Heart right ventricle (tissue), 16 donors: ENCODE measurements around the gene ZFAND2A. TPM values are rescaled to one million over a fixed set of nuclear protein-coding genes. Genes with fewer than 3 reads are reported as not detected.
A peak's percentile ranks its signal among the peaks of the same experiment; 100 is the strongest.

Experiments used
- ATAC-seq, 8 donors: fragments of 200-7000 bp; cut with Tn5 transposase; one replicate each; pipeline ENCODE4 v1.9.1; 2020; ENCODE audit warnings: mild to moderate bottlenecking in 8 of 8, moderate library complexity in 8 of 8, moderate number of reproducible peaks in 1 of 8
- DNase-seq, 2 donors: peaks; one replicate each; pipeline ENCODE4 v3.0.0-alpha.2; 2020
- H3K27ac ChIP-seq, 10 donors: fragments of 200-600 bp; sonication (generic) in 2 of 10; one replicate each; pipeline versions ENCODE4 v1.5.0 to v1.8.0; 2020 to 2022; ENCODE audit warnings: mild to moderate bottlenecking in 3 of 10
- H3K27me3 ChIP-seq, 7 donors: fragments of 200-600 bp; one replicate each; pipeline ENCODE4 v1.8.0; 2021 to 2022; ENCODE audit warnings: mild to moderate bottlenecking in 2 of 7
- H3K36me3 ChIP-seq, 9 donors: fragments of 200-600 bp; sonication (generic) in 1 of 9; one replicate each; pipeline versions ENCODE4 v1.5.0 to v1.8.0; 2020 to 2022; ENCODE audit warnings: mild to moderate bottlenecking in 2 of 9
- H3K4me1 ChIP-seq, 9 donors: fragments of 200-600 bp; sonication (generic) in 1 of 9; one replicate each; pipeline versions ENCODE4 v1.5.0 to v1.8.0; 2020 to 2022; ENCODE audit warnings: mild to moderate bottlenecking in 4 of 9
- H3K4me3 ChIP-seq, 10 donors: fragments of 200-600 bp; sonication (generic) in 2 of 10; one replicate each; pipeline versions ENCODE4 v1.5.0 to v1.8.0; 2020 to 2022; ENCODE audit warnings: mild to moderate bottlenecking in 7 of 10, moderate library complexity in 2 of 10
- H3K9me3 ChIP-seq, 11 donors: fragments of 200-600 bp in 10 of 11; sonication (generic) in 2 of 11; one replicate each; pipeline versions ENCODE4 v1.5.0 to v1.8.0; 2013 to 2022; ENCODE audit warnings: mild to moderate bottlenecking in 2 of 11, control low read depth in 1 of 11, moderate library complexity in 1 of 11
- WGBS, 2 donors: extraction: QIAGEN DNeasy Blood & Tissue Kit; methylation state at CpG; one replicate each; pipeline ENCODE4 v1.1.7; 2013; ENCODE audit warnings: inconsistent platforms in 1 of 2; 5-methylcytosine and 5-hydroxymethylcytosine counted together
- intact Hi-C, 10 donors: fragments of 100-400 bp; cut with DNase I; formaldehyde crosslinking; loops; one replicate each; pipeline versions ENCODE4 v1.11.1 to v1.14.2; 2022
- polyA plus RNA-seq, 2 donors: library from polyadenylated mRNA; stranded (reverse); fragments of 200-250 nt; gene quantifications; one replicate each; pipeline ENCODE4 v1.2.3, GENCODE V29; 2013
- total RNA-seq, 10 donors: library from RNA; stranded (reverse); fragmentation: NEBNext Ultra II Directional in 3 of 10; extraction: Animal tissue kit (Norgen Biotek cat#: 25700) in 3 of 10; gene quantifications; one replicate each; pipeline versions ENCODE4 v1.2.1 to v1.2.4, GENCODE V29; 2021 to 2023
- TF ChIP-seq, protein P1 (sequence below), 9 donors: fragments of 200-600 bp; sonication (generic) in 2 of 9; IDR thresholded peaks; one replicate each; pipeline versions ENCODE4 v1.5.0 to v1.8.0; 2021 to 2022; ENCODE audit warnings: antibody characterized with exemption in 9 of 9, mild to moderate bottlenecking in 5 of 9, moderate library complexity in 1 of 9
- donor health status: Arrhythmogenic right ventricular cardiomyopathy.
- donor health status: ischemic (EF 13 %, LVEDD 7.1; RV severe dilation, severe dysfunction).
- donor health status: healthy with polysubstance abuse.
- donor health status: DM: no; HTN: yes; CAD: no.
- donor health status: DM: no; HTN: no; CAD: no.
- donor health status: ischemic (EF 25% LVEDD 6.9; RV normal size, moderate dysfunction).
- donor health status: ischemic (EF 25% LVEDD 5.7; RV mildly dilated, moderate dysfunction).
- donor health status: healthy.
- donor health status: DM: yes; HTN: yes; CAD: no.
- donor health status: Ischemic cardiomyopathy.
- donor health status: ischemic (EF 35%, LVEDD 5.7; RV mildly dilated, moderate dysfunction).
- donor health status: nonischemic (EF 11% LVEDD 7.7; RV severe dilation, severe dysfunction).
- donor health status: DM: yes; HTN: yes; CAD: no.
- donor health status: PGD.
- donor health status: ischemic (EF 29% LVEDD 5.4; RV normal size, mild dysfunction).
- donor health status: nonischemic (EF 23%, LVEDD 6.1; RV moderate dilation, normal function).

Gene ZFAND2A
- total and polyA plus RNA-seq, 12 donors: 4.4 to 32.6 (median 9.4) TPM

GRCh38 chr7:1122832-1123501 lies 37.0 kb downstream of the ZFAND2A start:
- WGBS, 2 donors: 61 to 62% methylated on average over 31 of the region's 31 CpGs
- ATAC-seq (peak; percentile 25 to 62 (median 54)), DNase-seq (peak; percentile 47 to 71)
- H3K27ac ChIP-seq: peak overlapping the region in 9 of 10 donors; percentile 59 to 82 (median 78)
- no peaks in the 10 kb centered on the region for H3K9me3 ChIP-seq
- H3K4me3 ChIP-seq: peak overlapping the region in 7 of 10 donors; percentile 7 to 51 (median 34)
- H3K27me3 ChIP-seq: no peaks in the 10 kb centered on the region
- TF ChIP-seq, protein P1, sequence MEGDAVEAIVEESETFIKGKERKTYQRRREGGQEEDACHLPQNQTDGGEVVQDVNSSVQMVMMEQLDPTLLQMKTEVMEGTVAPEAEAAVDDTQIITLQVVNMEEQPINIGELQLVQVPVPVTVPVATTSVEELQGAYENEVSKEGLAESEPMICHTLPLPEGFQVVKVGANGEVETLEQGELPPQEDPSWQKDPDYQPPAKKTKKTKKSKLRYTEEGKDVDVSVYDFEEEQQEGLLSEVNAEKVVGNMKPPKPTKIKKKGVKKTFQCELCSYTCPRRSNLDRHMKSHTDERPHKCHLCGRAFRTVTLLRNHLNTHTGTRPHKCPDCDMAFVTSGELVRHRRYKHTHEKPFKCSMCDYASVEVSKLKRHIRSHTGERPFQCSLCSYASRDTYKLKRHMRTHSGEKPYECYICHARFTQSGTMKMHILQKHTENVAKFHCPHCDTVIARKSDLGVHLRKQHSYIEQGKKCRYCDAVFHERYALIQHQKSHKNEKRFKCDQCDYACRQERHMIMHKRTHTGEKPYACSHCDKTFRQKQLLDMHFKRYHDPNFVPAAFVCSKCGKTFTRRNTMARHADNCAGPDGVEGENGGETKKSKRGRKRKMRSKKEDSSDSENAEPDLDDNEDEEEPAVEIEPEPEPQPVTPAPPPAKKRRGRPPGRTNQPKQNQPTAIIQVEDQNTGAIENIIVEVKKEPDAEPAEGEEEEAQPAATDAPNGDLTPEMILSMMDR (IDR thresholded peaks at IDR 0.05): no peak
- intact Hi-C loops: loop anchor here in 5 of 10 donors (1.0 to 5.0 kb wide), 3 partner anchors 36 kb away; partner anchors contain the start of gene GPER1 (in 3 of the 5)
- peaks cover 0 to 17% (median 0%) of the 10 kb centered on the region in 9 donors for H3K36me3 ChIP-seq
- peaks cover 0 to 38% (median 15%) of the 10 kb centered on the region in 9 donors for H3K4me1 ChIP-seq

DNA sequence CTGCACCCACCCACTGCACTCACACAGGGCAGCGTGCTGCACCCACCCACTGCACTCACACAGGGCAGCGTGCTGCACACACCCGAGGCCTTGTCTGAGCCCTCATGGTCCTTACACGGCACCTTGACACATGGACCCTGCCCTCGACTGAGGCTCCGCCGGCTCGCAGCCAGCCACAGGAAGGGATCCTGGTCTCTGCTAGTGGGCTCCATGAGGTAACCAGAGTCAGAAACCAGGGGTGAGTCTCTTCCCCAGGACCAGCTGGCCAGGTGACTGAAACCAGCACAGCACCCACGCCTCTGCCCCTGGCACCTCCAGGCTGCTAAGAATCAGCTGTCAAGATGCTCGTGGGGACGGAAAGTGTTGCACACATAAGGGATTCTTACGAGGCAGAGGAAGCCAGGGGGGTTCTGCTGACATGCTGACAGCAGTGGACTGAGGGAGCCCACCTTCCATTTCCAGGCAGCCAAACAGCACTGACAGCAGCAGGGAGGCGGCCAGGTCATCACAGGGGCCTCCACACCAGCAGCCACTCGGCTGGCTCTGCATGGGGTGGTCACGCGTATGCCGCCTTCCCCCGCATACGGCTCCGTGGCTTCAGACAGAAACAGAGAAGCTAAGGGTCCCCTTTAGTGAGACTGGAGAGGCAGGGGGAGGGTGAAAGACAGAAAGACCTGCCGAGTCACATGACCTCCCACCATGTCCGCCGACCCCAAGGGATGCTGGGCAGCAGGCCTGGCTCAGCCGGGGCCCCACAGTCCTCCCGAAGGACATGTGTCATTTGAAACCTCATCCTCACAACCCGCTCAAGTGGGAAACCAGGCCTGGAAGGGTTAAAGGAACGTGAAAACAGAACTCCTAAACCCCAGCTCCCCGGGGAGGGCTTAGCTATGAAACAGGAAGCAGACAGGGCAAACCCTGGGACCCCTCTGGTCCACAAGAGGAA lies 37.8 kb downstream of the ZFAND2A start:
- peaks cover 0 to 38% (median 15%) of the 10 kb centered on the region in 9 donors for H3K4me1 ChIP-seq
- peak in 1 of 2 donors; percentile 26 for DNase-seq
- no peaks in the 10 kb centered on the region for H3K9me3 ChIP-seq
- ATAC-seq: peak in 3 of 8 donors; percentile 2 to 48 (median 10)
- intact Hi-C loops: loop anchor here in 4 of 10 donors (2.0 to 5.0 kb wide), 2 partner anchors 35 kb away; partner anchors contain the start of gene GPER1 (in 3 of the 4)
- TF ChIP-seq, protein P1 (IDR thresholded peaks at IDR 0.05): no peak
- peak overlapping the region in 2 of 10 donors; percentile 7 to 43 for H3K4me3 ChIP-seq
- H3K27me3 ChIP-seq: no peaks in the 10 kb centered on the region
- 80 to 84% methylated on average over 28 of the region's 28 CpGs for WGBS, 2 donors
- H3K27ac ChIP-seq: peak overlapping the region in 9 of 10 donors; percentile 4 to 82 (median 78)
- H3K36me3 ChIP-seq: peaks cover 0 to 14% (median 0%) of the 10 kb centered on the region in 9 donors

DNA sequence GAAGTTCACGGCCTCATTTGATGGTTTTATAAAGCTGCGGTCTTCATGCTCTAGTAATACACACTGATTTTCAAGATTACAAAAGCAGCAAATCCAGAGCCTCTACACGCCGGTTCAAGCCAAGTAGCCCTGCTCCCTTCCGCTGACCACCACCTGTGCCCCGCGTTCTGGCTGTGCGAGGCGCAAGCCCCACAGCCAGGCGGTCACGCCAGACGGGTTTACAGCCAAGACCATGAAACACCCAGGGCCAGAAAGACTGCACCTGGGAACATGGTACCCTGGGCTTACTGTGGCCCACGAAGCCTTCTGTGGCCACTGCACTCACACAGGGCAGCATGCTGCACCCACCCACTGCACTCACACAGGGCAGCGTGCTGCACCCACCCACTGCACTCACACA lies 38.5 kb downstream of the ZFAND2A start:
- Histone ChIP-seq H3K36me3 (peaks cover 0 to 7% (median 0%) of the 10 kb centered on the region in 9 donors), H3K4me3 (no peak overlapping the region), H3K27me3 (no peaks in the 10 kb centered on the region), H3K4me1 (peaks cover 0 to 38% (median 15%) of the 10 kb centered on the region in 9 donors), H3K9me3 (no peaks in the 10 kb centered on the region), H3K27ac (peak overlapping the region in 2 of 10 donors; percentile 0 to 10)
- TF ChIP-seq, protein P1 (IDR thresholded peaks at IDR 0.05): no peak
- ATAC-seq (no peak), DNase-seq (no peak)
- intact Hi-C loops: loop anchor here in 3 of 10 donors (5.0 kb wide), 1 partner anchor 34 kb away; the partner anchor contains the start of gene GPER1 (in 3 of the 3)
- WGBS, 2 donors: 84 to 94% methylated on average over 14 of the region's 14 CpGs

GRCh38 chr7:1120791-1121190 lies 39.2 kb downstream of the ZFAND2A start:
- no peaks in the 10 kb centered on the region for H3K9me3 ChIP-seq
- 95 to 97% methylated on average over 22 of the region's 22 CpGs for WGBS, 2 donors
- TF ChIP-seq, protein P1 (IDR thresholded peaks at IDR 0.05): no peak
- intact Hi-C loops: loop anchor here in 3 of 10 donors (5.0 kb wide), 1 partner anchor 33 kb away; the partner anchor contains the start of gene GPER1 (in 3 of the 3)
- H3K36me3 ChIP-seq: peaks cover 0 to 3% (median 0%) of the 10 kb centered on the region in 9 donors
- H3K4me1 ChIP-seq: peaks cover 0 to 38% (median 15%) of the 10 kb centered on the region in 9 donors
- ATAC-seq (no peak), DNase-seq (no peak)
- peak overlapping the region in 1 of 10 donors; percentile 10 for H3K27ac ChIP-seq
- no peaks in the 10 kb centered on the region for H3K27me3 ChIP-seq
- no peak overlapping the region for H3K4me3 ChIP-seq
